ENCODE measurements around the gene LAMA3.

DNA sequence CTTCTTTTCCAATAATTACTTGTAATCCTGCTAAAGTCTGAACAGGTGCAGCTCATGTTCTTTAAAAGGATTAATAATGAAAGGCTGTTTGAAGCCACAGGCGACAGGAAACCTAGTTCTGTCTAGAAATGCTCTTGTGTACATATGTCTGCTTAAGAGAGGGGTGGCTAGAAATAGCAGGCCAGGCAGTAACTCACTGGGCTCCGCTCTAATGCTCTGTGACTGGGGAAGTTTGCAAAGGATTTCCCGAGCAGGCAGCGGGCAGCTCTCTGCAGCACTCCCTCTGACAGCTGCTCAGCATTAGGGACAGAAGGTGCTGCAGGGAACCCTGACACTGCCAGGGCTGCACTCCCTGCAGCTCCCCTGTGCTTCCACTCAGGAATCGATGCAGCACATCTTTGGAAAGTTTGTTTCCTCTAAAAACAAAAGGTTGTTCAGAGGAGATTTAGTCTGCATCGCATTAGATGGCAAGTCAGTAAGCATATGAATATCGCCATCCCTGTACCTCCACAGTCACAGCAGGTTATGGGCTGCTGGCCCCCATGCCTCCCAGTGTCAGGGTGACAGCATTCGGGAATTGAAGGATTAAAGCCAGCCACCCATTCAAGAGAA, 292.2 kb downstream of the LAMA3 start:
- TF ChIP-seq TAF1 (IDR thresholded peaks at IDR 0.05; ENCODE audit: low read depth, low read length), result no peak
- no peak for TF ChIP-seq POLR2A (IDR thresholded peaks at IDR 0.05; ENCODE audit: low read depth, low read length)
- TF ChIP-seq SPI1 (IDR thresholded peaks at IDR 0.05; ENCODE audit: low read depth, low read length), result no peak
- no peak for TF ChIP-seq POLR2AphosphoS5 (IDR thresholded peaks at IDR 0.05; ENCODE audit: low read depth, low read length)
- TF ChIP-seq POU2F2 (IDR thresholded peaks at IDR 0.05; ENCODE audit: low read depth, low read length), result no peak

Measured in GM12891 (cell line).